Measurements from ENCODE around the gene ASZ1.

Gene ASZ1

GRCh38 chr7:117395743-117396142 is 31.6 kb downstream of the ASZ1 start:
- no peak for DNase-seq
- no peak overlapping the region for H3K4me3 Mint-ChIP-seq
- no peak overlapping the region for H3K27ac Mint-ChIP-seq
- H3K27me3 Mint-ChIP-seq (ENCODE audit: low read depth, poor library complexity), result no peaks in the 10 kb centered on the region
- no peak for TF ChIP-seq CTCF (IDR thresholded peaks at IDR 0.05)
- H3K4me1 Mint-ChIP-seq, result no peaks in the 10 kb centered on the region
- peaks cover 4% of the 10 kb centered on the region for H3K9me3 Mint-ChIP-seq
- H3K36me3 Mint-ChIP-seq (ENCODE audit: low read depth), result no peaks in the 10 kb centered on the region

GRCh38 chr7:117393781-117394180 is 33.5 kb downstream of the ASZ1 start:
- no peak for DNase-seq
- no peaks in the 10 kb centered on the region for H3K27me3 Mint-ChIP-seq (ENCODE audit: low read depth, poor library complexity)
- H3K4me1 Mint-ChIP-seq, result no peaks in the 10 kb centered on the region
- H3K9me3 Mint-ChIP-seq, result peaks cover 14% of the 10 kb centered on the region
- no peak overlapping the region for H3K27ac Mint-ChIP-seq
- no peak for TF ChIP-seq CTCF (IDR thresholded peaks at IDR 0.05)
- H3K36me3 Mint-ChIP-seq (ENCODE audit: low read depth), result no peaks in the 10 kb centered on the region
- no peak overlapping the region for H3K4me3 Mint-ChIP-seq

- DNase-seq, result no peak
- no peak for TF ChIP-seq CTCF (IDR thresholded peaks at IDR 0.05)
- H3K36me3 Mint-ChIP-seq (ENCODE audit: low read depth), result no peaks in the 10 kb centered on the region
- no peak overlapping the region for H3K4me3 Mint-ChIP-seq
- H3K27ac Mint-ChIP-seq, result no peak overlapping the region
- peaks cover 20% of the 10 kb centered on the region for H3K9me3 Mint-ChIP-seq
- H3K4me1 Mint-ChIP-seq, result no peaks in the 10 kb centered on the region
- no peaks in the 10 kb centered on the region for H3K27me3 Mint-ChIP-seq (ENCODE audit: low read depth, poor library complexity)
Observed at GRCh38 chr7:117389871-117390270, 37.4 kb downstream of the ASZ1 start.

- no peak for DNase-seq
- no peaks in the 10 kb centered on the region for H3K36me3 Mint-ChIP-seq (ENCODE audit: low read depth)
- H3K27me3 Mint-ChIP-seq (ENCODE audit: low read depth, poor library complexity), result no peaks in the 10 kb centered on the region
- no peak for TF ChIP-seq CTCF (IDR thresholded peaks at IDR 0.05)
- no peak overlapping the region for H3K27ac Mint-ChIP-seq
- peaks cover 19% of the 10 kb centered on the region for H3K9me3 Mint-ChIP-seq
- no peak overlapping the region for H3K4me3 Mint-ChIP-seq
- H3K4me1 Mint-ChIP-seq, result no peaks in the 10 kb centered on the region
Observed at GRCh38 chr7:117386110-117386706, 41.1 kb downstream of the ASZ1 start.

- no peak for DNase-seq
- Mint-ChIP-seq H3K27ac (no peak overlapping the region), H3K9me3 (peaks cover 16% of the 10 kb centered on the region)
Observed at GRCh38 chr7:117385363-117386109, 41.8 kb downstream of the ASZ1 start.

More at GRCh38 chr7:117385363-117386109, 41.8 kb downstream of the ASZ1 start:
- TF ChIP-seq CTCF (IDR thresholded peaks at IDR 0.05), result no peak
- Mint-ChIP-seq H3K4me1 (no peaks in the 10 kb centered on the region), H3K27me3 (ENCODE audit: low read depth, poor library complexity) (no peaks in the 10 kb centered on the region), H3K4me3 (no peak overlapping the region), H3K36me3 (ENCODE audit: low read depth) (no peaks in the 10 kb centered on the region)
